Activated T-helper 1 cell treated with anti-CD3 and anti-CD28 coated beads, Interleukin-12 subunit alpha, Interleukin-12 subunit beta, Interleukin-2, Interleukin-4 antibody, amounts not matched to agents 30 ng/mL and 10 ng/mL and 1 ng/mL, durations not matched to agents 14 hours and 24 hours and 36 hours (primary cell): Measurements from ENCODE around the gene TECTB. TPM values are rescaled to one million over a fixed set of nuclear protein-coding genes. Genes with fewer than 3 reads are reported as not detected.

Source experiments
- DNase-seq: peaks from one replicate; pipeline ENCODE4 v3.0.0; 2021; ENCODE audit warnings: low spot score
- H3K27ac Mint-ChIP-seq: one replicate; pipeline ENCODE4 v1.8.0; 2021; ENCODE audit warnings: mild to moderate bottlenecking, mixed read lengths
- H3K27me3 Mint-ChIP-seq: one replicate; pipeline ENCODE4 v1.8.0; 2022; ENCODE audit warnings: mild to moderate bottlenecking, moderate library complexity, mixed read lengths; ENCODE audit not compliant: insufficient read depth
- H3K36me3 Mint-ChIP-seq: one replicate; pipeline ENCODE4 v1.8.0; 2021; ENCODE audit warnings: low read depth, mixed read lengths
- H3K4me1 Mint-ChIP-seq: one replicate; pipeline ENCODE4 v1.8.0; 2021; ENCODE audit warnings: low read depth, mixed read lengths
- H3K4me3 Mint-ChIP-seq: one replicate; pipeline ENCODE4 v1.8.0; 2021; ENCODE audit warnings: mild to moderate bottlenecking, moderate library complexity, mixed read lengths
- H3K9me3 Mint-ChIP-seq: one replicate; pipeline ENCODE4 v1.8.0; 2021; ENCODE audit warnings: mixed read lengths
- intact Hi-C: fragments of 100-400 bp; cut with micrococcal nuclease; formaldehyde crosslinking; loops from one replicate; pipeline ENCODE4 v1.15.1; 2024
- total RNA-seq: library from RNA; stranded (reverse); gene quantifications from 2 replicates; pipeline ENCODE4 v1.2.3, GENCODE V29; 2022

The TECTB gene
- total RNA-seq, 1 donor from 2014 or later: not detected

DNA sequence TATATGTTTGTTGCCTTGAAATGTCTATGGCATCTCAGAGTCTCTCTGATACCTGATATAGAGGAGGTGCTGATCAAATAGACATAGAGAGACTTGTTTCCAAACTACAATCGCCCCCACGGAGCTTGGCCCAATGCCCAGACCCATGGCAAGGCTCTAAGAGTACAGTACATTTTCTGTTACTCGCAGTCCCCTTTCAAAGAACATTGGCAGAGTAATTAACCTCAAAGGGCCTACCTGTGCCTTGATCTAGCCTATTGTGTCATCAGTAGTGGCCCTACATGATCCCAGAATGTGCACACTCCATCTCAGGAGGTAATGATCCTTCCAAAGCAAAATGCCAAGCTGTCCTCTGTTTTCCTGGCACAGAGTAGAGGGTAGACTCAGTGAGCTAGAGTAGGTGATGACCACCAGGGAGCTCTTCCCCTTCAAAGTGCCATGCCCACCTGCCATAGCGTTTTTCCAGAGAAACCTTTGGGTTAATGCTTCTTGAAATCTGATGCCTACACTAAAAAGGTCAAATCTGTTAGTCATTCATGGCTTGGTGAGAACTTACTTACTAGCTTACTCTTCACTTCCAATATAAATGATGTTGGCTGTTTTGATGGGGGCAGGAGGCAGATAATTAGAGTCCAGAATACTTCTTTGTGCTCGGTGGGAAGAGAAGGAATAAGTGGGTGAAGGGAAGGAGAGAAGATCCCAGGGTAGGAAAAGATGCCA lies 49.5 kb downstream of the TECTB start:
- no peaks in the 10 kb centered on the region for H3K27me3 Mint-ChIP-seq
- no peak overlapping the region for H3K4me3 Mint-ChIP-seq
- DNase-seq: no peak
- no peak overlapping the region for H3K27ac Mint-ChIP-seq
- H3K36me3 Mint-ChIP-seq: no peaks in the 10 kb centered on the region
- H3K4me1 Mint-ChIP-seq: no peaks in the 10 kb centered on the region
- H3K9me3 Mint-ChIP-seq: no peaks in the 10 kb centered on the region
- intact Hi-C loops: loop anchor here (10.0 kb wide), 1 partner anchor 1052 kb away; no protein-coding TSS in a partner anchor

DNA sequence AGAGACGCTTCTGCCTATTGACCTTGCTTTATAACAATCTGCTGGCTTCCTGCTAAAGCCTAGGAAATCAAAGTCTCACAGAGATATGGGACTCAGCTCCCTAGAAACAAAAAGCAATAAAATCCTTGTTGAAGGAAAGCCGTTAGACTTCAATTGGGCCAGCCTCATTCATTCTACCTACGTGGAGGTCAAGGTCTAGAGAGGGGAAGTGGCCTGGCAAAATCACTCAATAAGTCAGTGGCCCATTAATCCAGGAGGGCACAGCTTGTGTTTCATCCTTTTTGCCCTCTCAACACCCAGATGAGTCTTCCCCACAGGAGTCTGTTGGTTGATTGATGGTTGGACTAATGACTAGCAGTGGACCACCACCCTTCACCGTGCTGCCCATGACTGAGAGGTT lies 50.3 kb downstream of the TECTB start:
- intact Hi-C loops: loop anchor here (10.0 kb wide), 1 partner anchor 1051 kb away; no protein-coding TSS in a partner anchor

DNA sequence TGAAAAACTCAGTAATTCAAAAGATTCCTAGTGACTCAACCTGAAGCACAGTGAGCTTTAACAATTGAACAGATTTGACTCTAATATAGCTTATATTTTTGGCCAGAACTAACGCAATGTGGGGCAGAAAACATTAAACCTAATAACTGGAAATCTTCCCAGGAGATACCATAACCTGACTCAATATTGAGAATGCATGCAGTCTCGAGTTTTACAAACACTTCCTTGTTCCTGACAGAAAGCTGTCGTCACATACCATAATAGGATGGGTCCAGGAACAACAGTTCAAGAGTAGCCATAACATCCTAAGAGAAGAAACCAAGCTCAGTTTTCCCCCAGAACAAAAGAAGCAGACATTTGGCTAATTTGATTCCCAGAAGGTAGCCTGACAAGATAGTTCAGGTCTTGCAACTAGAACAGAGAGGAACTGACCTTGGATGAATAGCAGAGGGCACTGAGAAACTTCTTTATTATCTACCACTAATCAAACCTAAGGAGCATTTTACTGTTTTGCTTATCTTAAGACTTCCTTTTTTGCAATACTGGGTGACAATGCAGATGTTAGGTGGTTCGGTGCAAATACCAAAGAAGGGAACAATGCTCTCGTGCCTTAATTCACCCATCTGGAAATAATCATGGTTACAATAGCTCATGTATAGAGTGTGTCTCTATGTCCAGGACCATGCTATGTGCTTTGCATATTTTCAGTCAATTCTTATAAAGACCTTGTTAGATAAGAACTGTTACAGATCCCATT lies 52.1 kb downstream of the TECTB start:
- no peak overlapping the region for H3K4me3 Mint-ChIP-seq
- intact Hi-C loops: loop anchor here (10.0 kb wide), 1 partner anchor 1050 kb away; no protein-coding TSS in a partner anchor
- no peak overlapping the region for H3K27ac Mint-ChIP-seq
- no peaks in the 10 kb centered on the region for H3K36me3 Mint-ChIP-seq
- H3K4me1 Mint-ChIP-seq: no peaks in the 10 kb centered on the region
- no peaks in the 10 kb centered on the region for H3K9me3 Mint-ChIP-seq
- no peak for DNase-seq
- peaks cover 2% of the 10 kb centered on the region for H3K27me3 Mint-ChIP-seq

More for the DNA sequence above, 50.3 kb downstream of the TECTB start:
- Mint-ChIP-seq H3K4me1 (no peaks in the 10 kb centered on the region), H3K4me3 (no peak overlapping the region), H3K27ac (no peak overlapping the region), H3K9me3 (no peaks in the 10 kb centered on the region), H3K36me3 (no peaks in the 10 kb centered on the region), H3K27me3 (no peaks in the 10 kb centered on the region)
- DNase-seq: no peak

DNA sequence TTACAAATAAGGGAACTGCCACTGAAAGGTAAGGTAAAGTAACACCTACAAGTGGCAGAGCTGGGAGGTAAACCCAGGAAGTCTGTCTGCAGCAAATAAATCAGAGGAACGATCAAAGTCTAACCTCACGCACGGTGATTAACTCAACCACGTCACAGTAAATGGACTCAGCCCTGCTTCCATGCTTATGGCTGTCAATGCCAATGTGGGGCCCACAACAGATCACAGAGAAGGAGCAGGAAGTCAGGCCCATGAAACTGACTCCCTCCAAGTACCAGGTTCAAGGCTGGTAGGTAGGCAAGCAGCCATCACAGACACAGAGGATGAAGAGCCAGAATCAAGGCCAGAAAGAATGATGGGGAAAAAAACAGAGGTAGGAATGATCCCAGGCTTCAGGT lies 52.7 kb downstream of the TECTB start:
- no peak for DNase-seq
- Mint-ChIP-seq H3K27ac (no peak overlapping the region), H3K4me1 (no peaks in the 10 kb centered on the region), H3K36me3 (no peaks in the 10 kb centered on the region), H3K9me3 (no peaks in the 10 kb centered on the region), H3K4me3 (no peak overlapping the region), H3K27me3 (peaks cover 2% of the 10 kb centered on the region)
- intact Hi-C loops: loop anchor here (10.0 kb wide), 1 partner anchor 1049 kb away; no protein-coding TSS in a partner anchor

DNA sequence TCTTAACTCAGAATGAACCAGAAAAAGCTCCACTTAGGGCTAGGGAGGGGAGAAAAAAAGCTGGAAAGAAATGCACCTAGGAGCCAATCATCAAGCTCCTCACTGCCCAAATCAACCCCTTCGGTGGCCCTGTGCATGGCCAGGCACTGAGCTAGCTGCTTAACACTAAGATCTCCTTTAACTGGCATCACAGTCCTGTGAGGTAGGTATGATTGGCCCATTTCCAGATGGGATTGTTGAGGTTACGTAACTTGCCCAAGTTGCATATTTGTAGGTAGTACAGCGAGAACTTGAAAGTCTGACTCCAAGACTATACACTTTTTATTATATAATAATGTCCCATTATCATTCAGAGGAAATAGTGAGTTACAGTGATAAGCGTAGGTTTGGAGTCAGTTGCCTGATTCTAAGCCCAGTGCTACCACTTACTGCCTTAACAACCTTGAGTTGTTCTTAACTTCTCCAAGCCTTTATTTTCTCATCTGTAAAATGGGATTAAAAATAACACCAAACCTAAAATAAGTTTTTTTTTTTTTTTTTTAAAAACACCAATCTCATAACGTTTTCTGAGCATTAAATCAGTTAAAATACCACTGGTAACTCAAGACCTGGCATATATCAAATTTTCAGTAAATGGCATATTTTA lies 53.5 kb downstream of the TECTB start:
- Mint-ChIP-seq H3K36me3 (no peaks in the 10 kb centered on the region), H3K9me3 (no peaks in the 10 kb centered on the region)
- intact Hi-C loops: loop anchor here (10.0 kb wide), 1 partner anchor 1048 kb away; no protein-coding TSS in a partner anchor

DNA sequence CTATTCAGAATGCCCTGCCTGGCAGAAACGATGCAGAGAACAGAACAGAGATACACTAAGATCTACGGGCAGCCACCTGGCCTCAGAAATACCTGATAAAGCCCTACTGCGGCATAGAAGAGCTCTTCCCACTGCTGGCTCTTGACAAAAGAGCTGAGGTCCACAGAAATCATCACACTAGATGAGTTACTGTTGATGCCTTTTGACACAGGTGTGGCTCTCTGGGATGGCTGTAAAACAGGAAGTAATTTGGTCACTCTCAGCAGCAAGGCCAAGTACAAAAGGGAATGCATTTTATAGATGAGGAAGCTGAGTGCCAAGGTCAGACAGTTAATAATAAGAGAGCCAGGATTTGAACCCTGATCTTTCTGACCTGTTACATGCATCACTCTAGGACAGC lies 55.8 kb downstream of the TECTB start:
- Mint-ChIP-seq H3K36me3 (no peaks in the 10 kb centered on the region), H3K4me1 (no peaks in the 10 kb centered on the region), H3K9me3 (no peaks in the 10 kb centered on the region), H3K27me3 (peaks cover 2% of the 10 kb centered on the region), H3K4me3 (no peak overlapping the region), H3K27ac (no peak overlapping the region)
- intact Hi-C loops: loop anchor here (10.0 kb wide), 1 partner anchor 1046 kb away; no protein-coding TSS in a partner anchor
- no peak for DNase-seq

More for the DNA sequence above, 53.5 kb downstream of the TECTB start:
- no peak for DNase-seq
- H3K27ac Mint-ChIP-seq: no peak overlapping the region
- no peak overlapping the region for H3K4me3 Mint-ChIP-seq
- peaks cover 2% of the 10 kb centered on the region for H3K27me3 Mint-ChIP-seq
- H3K4me1 Mint-ChIP-seq: no peaks in the 10 kb centered on the region

DNA sequence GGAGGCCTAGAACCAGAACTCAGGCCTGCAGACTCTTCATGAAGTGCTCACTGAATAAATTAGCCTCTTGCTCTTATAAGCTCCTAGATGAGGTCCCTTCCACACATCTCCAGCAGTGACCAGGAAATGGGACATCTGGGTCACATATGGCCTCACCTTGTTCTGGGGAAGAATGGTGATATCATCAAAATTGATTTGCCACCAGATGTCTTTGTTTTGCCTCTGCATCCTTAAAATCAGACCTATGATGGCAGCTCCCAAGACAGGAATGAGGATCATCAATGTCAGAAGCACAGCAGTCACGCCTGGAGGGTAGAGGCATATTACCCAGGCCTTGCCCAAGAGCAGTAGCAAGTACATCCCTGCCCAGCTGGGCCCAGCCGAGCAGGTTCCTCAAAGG lies 57.4 kb downstream of the TECTB start:
- Mint-ChIP-seq H3K27me3 (peaks cover 2% of the 10 kb centered on the region), H3K4me1 (no peaks in the 10 kb centered on the region), H3K9me3 (no peaks in the 10 kb centered on the region), H3K27ac (no peak overlapping the region), H3K4me3 (no peak overlapping the region), H3K36me3 (no peaks in the 10 kb centered on the region)
- no peak for DNase-seq
- intact Hi-C loops: no loop called here

DNA sequence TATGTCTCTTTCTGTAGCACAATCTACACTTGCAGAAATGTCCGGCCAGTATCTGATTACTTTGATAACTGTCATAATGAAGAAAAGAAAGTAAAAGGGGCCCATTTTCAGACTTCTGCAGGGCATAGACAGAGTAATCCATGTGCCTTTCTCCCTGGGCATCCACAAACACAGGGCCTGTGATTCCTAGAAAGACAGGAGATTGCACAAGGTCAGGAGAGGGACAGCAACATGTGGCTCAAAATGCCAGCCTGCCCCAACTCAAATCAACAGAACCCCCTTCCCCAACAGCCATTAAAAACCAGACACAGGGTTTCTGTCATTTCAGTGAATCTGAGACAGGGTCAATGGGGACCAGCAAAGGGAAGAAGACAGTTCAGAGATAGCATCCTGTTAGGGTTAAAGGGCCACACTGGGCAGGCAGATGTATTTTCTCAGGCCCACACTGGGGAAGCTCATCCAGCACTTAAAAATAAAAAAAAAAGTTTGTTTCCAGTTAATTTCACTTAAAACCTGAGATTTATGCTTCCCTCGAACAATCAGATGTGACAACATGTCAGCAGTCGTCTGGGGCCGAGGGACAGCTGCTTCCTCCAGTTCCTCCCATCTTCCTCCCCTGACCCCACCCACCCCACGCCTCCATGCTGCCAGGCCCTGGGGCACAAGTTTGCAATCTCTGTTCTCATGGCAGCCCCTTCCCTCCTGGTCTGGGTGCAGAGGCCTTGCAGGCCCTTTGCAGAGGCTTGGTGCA lies 60.0 kb downstream of the TECTB start:
- DNase-seq: no peak
- Mint-ChIP-seq H3K27me3 (peaks cover 2% of the 10 kb centered on the region), H3K27ac (no peak overlapping the region), H3K9me3 (no peaks in the 10 kb centered on the region), H3K36me3 (no peaks in the 10 kb centered on the region), H3K4me1 (no peaks in the 10 kb centered on the region), H3K4me3 (no peak overlapping the region)
- intact Hi-C loops: no loop called here

DNA sequence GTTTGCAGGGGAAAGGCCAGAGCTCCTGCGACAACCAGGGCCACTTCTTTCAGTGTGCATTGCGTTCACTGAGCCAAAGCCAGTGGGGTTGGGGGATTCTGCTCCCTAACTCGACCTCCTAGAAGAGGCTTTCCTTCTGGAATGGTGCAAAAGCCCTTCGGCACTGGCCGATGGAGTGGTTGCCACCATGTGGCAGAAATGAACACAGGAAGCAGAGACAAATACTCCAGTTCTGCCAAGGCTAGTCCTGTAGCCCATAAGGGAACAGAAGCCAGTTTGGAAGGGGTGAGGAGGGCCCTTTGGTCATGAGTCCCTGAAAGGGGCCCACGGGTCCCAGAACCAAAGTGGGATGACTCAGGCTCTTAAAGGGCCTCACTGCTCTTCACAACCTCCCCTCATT lies 61.1 kb downstream of the TECTB start:
- Mint-ChIP-seq H3K4me3 (no peak overlapping the region), H3K4me1 (no peaks in the 10 kb centered on the region), H3K9me3 (no peaks in the 10 kb centered on the region), H3K27me3 (peaks cover 2% of the 10 kb centered on the region), H3K36me3 (no peaks in the 10 kb centered on the region), H3K27ac (no peak overlapping the region)
- intact Hi-C loops: no loop called here
- no peak for DNase-seq

DNA sequence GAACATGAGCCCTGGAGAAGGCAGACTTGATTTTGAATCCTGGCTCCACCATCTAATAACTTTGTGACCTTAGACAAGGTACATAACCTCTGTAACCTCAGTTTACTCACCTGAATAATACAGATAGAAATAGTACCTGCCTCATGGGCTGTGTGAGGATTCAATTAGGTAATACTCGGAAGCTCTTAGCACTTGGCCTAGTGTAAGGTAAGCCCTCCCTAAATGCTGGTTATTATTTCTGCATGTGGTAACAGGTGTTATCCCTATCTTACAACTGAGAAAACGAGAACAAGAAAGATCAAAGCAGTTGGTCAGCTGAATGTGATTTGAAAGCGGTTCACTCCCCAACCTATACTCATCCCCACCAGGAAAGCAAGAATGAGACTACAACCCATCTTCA lies 62.0 kb downstream of the TECTB start:
- no peak overlapping the region for H3K27ac Mint-ChIP-seq
- intact Hi-C loops: no loop called here
- no peaks in the 10 kb centered on the region for H3K9me3 Mint-ChIP-seq
- no peaks in the 10 kb centered on the region for H3K36me3 Mint-ChIP-seq
- no peak overlapping the region for H3K4me3 Mint-ChIP-seq
- no peak for DNase-seq
- no peaks in the 10 kb centered on the region for H3K27me3 Mint-ChIP-seq
- no peaks in the 10 kb centered on the region for H3K4me1 Mint-ChIP-seq

DNA sequence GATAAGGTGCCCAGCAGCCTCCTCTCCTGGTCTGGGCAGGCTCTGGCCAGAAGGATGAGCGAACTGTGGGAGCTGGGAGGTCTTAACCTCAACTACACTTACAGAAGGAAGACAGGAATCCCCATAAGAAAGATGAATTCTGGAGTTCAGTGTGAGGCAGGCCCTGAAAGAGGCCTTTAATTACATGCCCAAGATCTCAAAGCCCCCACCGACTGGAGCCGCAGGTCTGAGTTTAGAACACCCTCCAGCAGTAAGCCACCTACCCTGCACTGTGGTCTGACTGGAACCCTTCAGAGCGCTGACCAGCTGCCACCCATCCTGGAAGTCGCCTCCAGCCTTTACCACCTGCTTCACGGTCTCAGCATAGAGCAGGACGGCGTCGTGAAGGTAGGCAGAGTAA lies 62.5 kb downstream of the TECTB start:
- Mint-ChIP-seq H3K27ac (no peak overlapping the region), H3K27me3 (no peaks in the 10 kb centered on the region), H3K4me1 (no peaks in the 10 kb centered on the region), H3K9me3 (no peaks in the 10 kb centered on the region), H3K36me3 (no peaks in the 10 kb centered on the region), H3K4me3 (no peak overlapping the region)
- intact Hi-C loops: no loop called here
- DNase-seq: no peak

DNA sequence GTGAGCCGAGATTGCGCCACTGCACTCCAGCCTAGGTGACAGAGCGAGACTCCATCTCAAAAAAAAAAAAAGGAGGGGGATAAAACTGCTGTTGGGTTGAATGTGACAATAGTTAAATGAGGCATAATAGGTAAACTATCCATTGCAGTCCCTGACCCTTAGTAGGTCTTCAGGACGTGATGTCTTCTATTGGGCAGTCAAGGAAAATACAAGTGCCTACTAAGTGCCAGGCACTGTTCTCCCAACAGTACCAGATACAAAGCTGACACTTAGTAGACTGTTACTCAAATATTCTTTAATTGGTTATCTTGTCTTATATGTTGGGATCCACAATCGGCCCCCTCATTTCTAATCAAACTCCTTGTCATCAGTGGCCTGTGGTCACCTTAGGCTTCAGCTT lies 63.6 kb downstream of the TECTB start:
- Mint-ChIP-seq H3K4me1 (no peaks in the 10 kb centered on the region), H3K27me3 (no peaks in the 10 kb centered on the region), H3K9me3 (no peaks in the 10 kb centered on the region), H3K27ac (no peak overlapping the region), H3K36me3 (no peaks in the 10 kb centered on the region), H3K4me3 (no peak overlapping the region)
- DNase-seq: no peak
- intact Hi-C loops: no loop called here
